Mucosa of rectum (tissue), 2 donors: Measurements from ENCODE around the gene TM4SF20.

Experiments used
- H3K27ac ChIP-seq, 2 donors: one replicate each; pipeline ENCODE4 v1.7.0; 2013; ENCODE audit warnings: inconsistent platforms in 2 of 2, low read depth in 2 of 2, low read length in 2 of 2
- H3K27me3 ChIP-seq, 2 donors: one replicate each; pipeline ENCODE4 v1.7.0; 2013; ENCODE audit warnings: low read length in 2 of 2; ENCODE audit not compliant: control insufficient read depth in 2 of 2, insufficient read depth in 2 of 2
- H3K36me3 ChIP-seq, 2 donors: one replicate each; pipeline ENCODE4 v1.7.0; 2013; ENCODE audit warnings: low read length in 2 of 2; ENCODE audit not compliant: control insufficient read depth in 2 of 2, insufficient read depth in 2 of 2
- H3K4me1 ChIP-seq, 2 donors: one replicate each; pipeline ENCODE4 v1.7.0; 2013; ENCODE audit warnings: low read length in 2 of 2, mild to moderate bottlenecking in 1 of 2; ENCODE audit not compliant: control insufficient read depth in 2 of 2, insufficient read depth in 2 of 2
- H3K4me3 ChIP-seq, 2 donors: one replicate each; pipeline ENCODE4 v1.7.0; 2013; ENCODE audit warnings: low read length in 2 of 2
- H3K9ac ChIP-seq, 2 donors: one replicate each; pipeline ENCODE4 v1.7.0; 2013; ENCODE audit warnings: low read length in 2 of 2, low read depth in 1 of 2, mild to moderate bottlenecking in 1 of 2
- H3K9me3 ChIP-seq, 2 donors: one replicate each; pipeline ENCODE4 v1.7.0; 2013; ENCODE audit warnings: low read length in 2 of 2; ENCODE audit not compliant: control insufficient read depth in 2 of 2
- donor health status: healthy.
- donor health status: Normal muscosa, but diverticular disease.

TM4SF20 gene

DNA sequence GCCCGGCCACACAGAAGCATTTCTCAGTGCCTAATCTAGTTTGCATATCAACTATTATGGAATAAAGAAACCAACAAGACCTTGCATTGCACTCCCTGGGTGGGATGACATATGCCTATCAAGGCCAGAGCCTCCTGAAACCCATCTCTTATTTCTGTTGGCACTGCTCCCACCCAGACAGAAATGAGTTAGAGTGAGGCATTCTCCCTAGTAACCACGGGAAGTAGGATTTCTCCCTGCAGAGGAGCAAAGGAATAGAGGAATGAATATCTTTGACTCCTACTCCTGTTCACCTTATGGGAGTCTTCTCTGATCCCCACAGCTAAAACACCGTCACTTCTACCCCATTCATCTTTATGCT is 32.9 kb upstream of the TM4SF20 start:
- Histone ChIP-seq H3K36me3 (no peaks in the 10 kb centered on the region), H3K4me3 (no peak overlapping the region), H3K4me1 (peaks cover 0 to 8% of the 10 kb centered on the region in 2 donors), H3K27me3 (no peaks in the 10 kb centered on the region), H3K9me3 (no peaks in the 10 kb centered on the region), H3K27ac (no peak overlapping the region), H3K9ac (no peak overlapping the region)

DNA sequence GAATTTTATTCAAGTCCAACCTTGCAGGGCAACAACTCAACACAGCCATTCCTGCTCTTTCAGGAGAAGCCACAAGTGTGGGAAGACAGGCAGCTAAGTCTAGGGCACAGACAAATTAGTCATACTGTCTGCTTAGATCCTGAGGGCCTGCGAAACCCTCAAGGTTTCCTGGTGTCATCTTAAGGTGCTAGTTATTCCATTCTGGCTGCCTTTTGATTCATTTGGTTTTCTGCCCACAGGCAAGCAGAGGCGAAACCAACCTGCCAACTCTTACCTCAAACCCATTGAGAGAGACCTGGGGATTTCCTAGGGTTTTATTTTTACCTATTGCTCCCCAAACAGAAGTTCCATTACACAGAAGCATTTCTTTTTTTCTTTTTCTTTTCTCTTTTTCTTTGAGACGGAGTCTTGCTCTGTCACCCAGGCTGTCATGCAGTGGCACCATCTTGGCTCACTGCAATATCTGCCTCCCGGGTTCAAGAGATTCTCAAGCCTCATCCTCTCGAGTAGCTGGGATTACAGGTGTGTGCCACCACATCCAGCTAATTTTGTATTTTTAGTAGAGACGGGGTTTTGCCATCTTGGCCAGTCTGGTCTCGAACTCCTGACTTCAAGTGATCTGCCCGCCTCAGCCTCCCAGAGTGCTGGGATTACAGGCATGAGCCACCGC is 32.3 kb upstream of the TM4SF20 start:
- H3K27ac ChIP-seq = no peak overlapping the region
- H3K36me3 ChIP-seq = no peaks in the 10 kb centered on the region
- H3K4me1 ChIP-seq = peaks cover 4 to 13% of the 10 kb centered on the region in 2 donors
- H3K9me3 ChIP-seq = no peaks in the 10 kb centered on the region
- H3K9ac ChIP-seq = no peak overlapping the region
- H3K4me3 ChIP-seq = no peak overlapping the region
- no peaks in the 10 kb centered on the region for H3K27me3 ChIP-seq

DNA sequence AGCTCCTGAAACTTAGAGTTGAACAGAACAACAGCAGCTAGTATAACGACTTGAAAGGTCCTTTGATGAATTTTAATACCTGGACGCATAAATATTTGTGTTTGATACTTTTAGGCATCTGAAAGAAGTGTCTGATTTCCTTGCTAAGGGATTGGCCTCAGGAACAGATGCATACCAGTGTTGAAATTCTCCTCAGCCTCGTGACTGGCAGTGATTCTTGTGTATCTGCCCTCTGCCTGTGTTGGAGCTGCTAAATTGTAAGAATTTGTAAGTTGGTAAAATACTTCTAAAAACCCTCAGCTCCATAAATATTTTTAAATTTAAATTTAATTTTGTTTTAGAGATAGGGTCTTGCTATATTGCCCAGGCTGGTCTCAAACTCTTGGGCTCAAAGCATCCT is 31.1 kb upstream of the TM4SF20 start:
- Histone ChIP-seq H3K9me3 (no peaks in the 10 kb centered on the region), H3K27ac (no peak overlapping the region), H3K36me3 (no peaks in the 10 kb centered on the region), H3K4me1 (peaks cover 4 to 22% of the 10 kb centered on the region in 2 donors), H3K27me3 (no peaks in the 10 kb centered on the region), H3K4me3 (no peak overlapping the region), H3K9ac (no peak overlapping the region)

DNA sequence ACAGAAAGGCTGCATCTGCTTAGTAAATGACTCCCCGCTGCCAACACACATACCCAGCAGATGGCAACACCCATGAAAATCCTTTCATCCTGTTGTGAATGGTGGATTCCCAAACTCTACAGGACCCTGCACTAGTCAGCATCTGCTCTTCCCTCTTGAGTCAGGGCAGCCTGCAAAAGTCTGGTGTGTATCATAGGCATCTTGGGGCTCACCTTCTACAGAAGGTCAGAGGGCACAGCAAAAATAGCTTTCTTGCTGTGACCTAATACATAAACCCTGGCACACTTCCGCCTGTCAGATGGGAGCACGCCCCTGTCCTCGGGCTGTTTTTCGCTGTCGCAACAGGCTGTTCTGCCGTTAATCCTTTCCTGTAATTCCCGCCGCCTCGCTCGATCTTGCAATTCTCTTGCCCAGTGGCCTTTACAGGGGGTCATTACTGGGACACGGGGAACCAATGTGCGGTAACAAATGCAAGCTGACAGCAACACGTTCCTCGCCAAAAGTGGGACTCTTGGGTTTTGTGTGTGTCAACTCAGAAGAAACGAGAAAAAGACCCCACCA is 28.6 kb upstream of the TM4SF20 start:
- Histone ChIP-seq H3K9me3 (no peaks in the 10 kb centered on the region), H3K9ac (no peak overlapping the region), H3K27ac (no peak overlapping the region), H3K4me3 (no peak overlapping the region), H3K36me3 (no peaks in the 10 kb centered on the region), H3K27me3 (no peaks in the 10 kb centered on the region), H3K4me1 (peaks cover 4 to 18% of the 10 kb centered on the region in 2 donors)

DNA sequence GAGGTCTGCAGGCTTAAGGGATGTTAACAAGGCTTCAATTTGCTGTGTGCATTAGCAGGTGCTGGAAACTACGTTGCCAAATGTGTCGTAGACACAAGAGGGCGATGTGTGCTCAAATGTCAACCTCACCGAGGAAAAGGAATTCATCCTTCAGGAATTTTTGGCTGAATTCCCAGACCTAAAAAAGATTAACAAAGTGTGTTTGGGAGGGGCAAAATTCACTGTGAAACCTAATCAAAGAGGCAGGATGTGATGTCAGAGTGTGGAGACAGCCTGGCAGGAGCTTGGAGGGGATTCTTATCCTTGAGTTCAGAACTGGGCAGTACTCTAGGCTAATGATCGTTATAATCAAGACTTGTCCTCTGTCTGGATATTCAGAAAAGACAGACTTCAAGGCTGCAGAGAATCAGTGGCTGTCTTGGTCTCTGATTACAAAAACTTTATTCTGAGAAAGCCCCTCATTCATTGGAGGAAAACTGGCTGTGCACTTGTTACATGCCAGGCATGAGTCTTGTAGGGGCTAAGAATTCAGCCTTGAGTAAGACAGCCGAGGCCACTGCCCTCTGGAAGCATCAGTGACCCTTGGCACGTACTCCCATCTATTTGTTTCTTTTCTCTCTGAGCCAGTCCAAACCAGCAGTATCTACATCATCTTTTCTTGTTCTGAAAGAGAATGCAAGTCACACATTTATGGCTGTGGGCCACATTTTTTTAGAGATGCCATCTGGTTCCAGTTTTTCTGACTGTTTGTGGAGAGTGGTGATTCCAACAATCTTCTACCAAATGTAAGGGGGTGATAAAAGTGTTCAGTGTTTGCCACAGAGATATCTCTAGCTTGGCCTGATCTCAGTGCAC is 27.3 kb upstream of the TM4SF20 start:
- no peak overlapping the region for H3K9ac ChIP-seq
- H3K4me3 ChIP-seq = peak overlapping the region; percentile 14 to 17
- H3K9me3 ChIP-seq = no peaks in the 10 kb centered on the region
- H3K27me3 ChIP-seq = no peaks in the 10 kb centered on the region
- peak overlapping the region; percentile 22 to 39 for H3K27ac ChIP-seq
- peaks cover 4 to 18% of the 10 kb centered on the region in 2 donors for H3K4me1 ChIP-seq
- no peaks in the 10 kb centered on the region for H3K36me3 ChIP-seq

DNA sequence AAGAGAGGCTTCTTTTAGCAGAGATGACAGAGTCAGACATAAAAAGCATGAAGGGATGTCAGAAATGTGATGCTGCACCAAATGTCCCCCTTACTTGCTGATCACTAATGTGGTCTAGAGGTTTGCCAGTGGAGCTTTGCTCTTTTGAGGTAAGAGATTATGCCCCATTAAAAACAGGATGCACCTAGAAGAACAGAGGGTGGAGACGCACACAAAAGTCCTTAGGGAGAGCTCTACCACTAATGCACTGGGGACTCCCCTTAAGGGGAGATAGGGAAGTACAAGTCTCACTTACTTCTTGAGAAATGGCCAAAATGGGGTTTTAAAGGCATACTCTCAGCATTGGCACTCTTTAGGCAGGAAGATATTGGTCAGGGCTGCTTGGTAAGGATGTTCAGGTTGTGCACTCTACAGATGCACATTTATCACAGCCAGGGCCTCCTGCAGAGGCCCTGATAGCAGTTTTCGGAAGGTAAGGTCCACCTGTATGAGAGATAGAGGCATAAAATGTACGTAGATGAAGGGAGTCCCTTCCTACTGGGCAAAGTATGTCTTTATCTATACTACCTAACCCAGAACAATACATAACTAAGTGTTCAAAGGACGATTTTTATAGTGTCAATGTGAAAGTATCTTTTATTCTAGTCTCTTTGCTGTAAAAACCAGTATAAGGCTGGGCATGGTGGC is 25.6 kb upstream of the TM4SF20 start:
- Histone ChIP-seq H3K9me3 (no peaks in the 10 kb centered on the region), H3K27ac (no peak overlapping the region), H3K27me3 (no peaks in the 10 kb centered on the region), H3K36me3 (no peaks in the 10 kb centered on the region), H3K4me3 (no peak overlapping the region), H3K9ac (no peak overlapping the region), H3K4me1 (peaks cover 4 to 18% of the 10 kb centered on the region in 2 donors)

DNA sequence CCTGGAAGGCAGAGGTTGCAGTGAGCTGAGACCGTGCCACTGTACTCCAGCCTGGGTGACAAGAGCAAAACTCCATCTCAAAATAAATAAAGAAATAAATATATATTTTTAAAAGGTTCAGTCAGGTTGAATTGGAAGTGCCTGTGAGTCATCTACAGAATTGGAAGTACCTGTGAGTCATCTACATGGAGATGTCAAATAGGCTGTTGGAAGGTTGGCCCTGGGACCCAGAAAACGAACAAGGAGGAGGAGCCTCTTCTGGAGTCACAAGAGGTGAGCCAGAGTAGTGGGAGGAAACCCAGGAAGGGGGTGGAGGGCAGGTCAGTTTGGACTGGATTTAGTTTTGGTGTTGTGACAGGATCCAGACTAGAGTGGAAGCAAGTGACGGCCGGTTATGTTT is 23.9 kb upstream of the TM4SF20 start:
- Histone ChIP-seq H3K9me3 (no peaks in the 10 kb centered on the region), H3K27ac (no peak overlapping the region), H3K36me3 (no peaks in the 10 kb centered on the region), H3K27me3 (no peaks in the 10 kb centered on the region), H3K4me3 (no peak overlapping the region), H3K4me1 (peaks cover 4 to 18% of the 10 kb centered on the region in 2 donors), H3K9ac (no peak overlapping the region)

DNA sequence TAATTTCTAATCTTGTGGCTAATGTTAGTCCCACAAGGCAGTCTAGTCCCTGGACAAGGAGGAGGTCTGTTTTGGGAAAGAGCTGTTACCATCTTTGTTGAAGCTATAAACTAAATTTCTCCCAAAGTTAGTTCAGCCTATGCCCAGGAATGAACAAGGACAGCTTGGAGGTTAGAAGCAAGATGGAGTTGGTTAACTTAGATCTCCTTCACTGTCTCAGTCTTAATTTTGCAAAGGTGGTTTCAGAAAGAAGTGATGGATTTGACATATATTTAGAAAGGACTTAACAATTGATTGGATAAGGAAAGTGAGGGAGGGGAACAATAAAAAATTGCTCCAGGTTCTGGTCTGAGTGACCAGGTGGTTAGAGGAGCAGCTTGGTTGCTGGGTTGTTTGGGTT is 23.2 kb upstream of the TM4SF20 start:
- H3K4me1 ChIP-seq = peaks cover 6 to 18% of the 10 kb centered on the region in 2 donors
- no peaks in the 10 kb centered on the region for H3K9me3 ChIP-seq
- H3K27me3 ChIP-seq = no peaks in the 10 kb centered on the region
- H3K27ac ChIP-seq = no peak overlapping the region
- H3K36me3 ChIP-seq = no peaks in the 10 kb centered on the region
- H3K4me3 ChIP-seq = no peak overlapping the region
- H3K9ac ChIP-seq = no peak overlapping the region

DNA sequence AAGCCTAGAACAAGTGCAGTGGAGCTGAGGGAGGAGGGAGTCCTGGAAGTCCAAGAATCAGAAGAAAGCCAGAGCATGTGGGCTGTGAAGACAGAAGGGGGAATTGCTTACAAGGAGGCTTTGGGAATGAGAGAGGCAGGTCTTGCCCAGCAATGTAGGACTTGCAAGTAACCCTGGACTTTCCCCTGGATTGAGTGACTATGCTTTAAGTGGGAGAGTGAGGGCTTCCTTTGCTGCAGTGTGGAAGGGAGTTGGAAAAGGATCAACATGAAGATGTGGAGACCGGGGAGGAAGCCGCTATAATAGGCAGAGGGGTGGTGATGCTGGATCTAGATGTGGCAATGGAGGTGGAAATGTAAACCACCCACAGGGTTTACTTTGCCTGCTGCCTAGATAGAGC is 22.4 kb upstream of the TM4SF20 start:
- Histone ChIP-seq H3K9ac (no peak overlapping the region), H3K36me3 (no peaks in the 10 kb centered on the region), H3K4me1 (peaks cover 4 to 14% of the 10 kb centered on the region in 2 donors), H3K4me3 (no peak overlapping the region), H3K27ac (no peak overlapping the region), H3K9me3 (no peaks in the 10 kb centered on the region), H3K27me3 (no peaks in the 10 kb centered on the region)
